Naive B cell (primary cell): ENCODE data around the gene YIF1A. TPM values are rescaled to one million over a fixed set of nuclear protein-coding genes. Genes with fewer than 3 reads are reported as not detected.

Experiments used
- ATAC-seq, 2 donors: fragments of 150-1000 bp; cut with Tn5 transposase; 2 replicates each; pipeline ENCODE4 v1.10.0; 2021; ENCODE audit warnings: low read depth in 2 of 2, mild to moderate bottlenecking in 2 of 2, moderate library complexity in 2 of 2
- DNase-seq: peaks from one replicate; pipeline ENCODE4 v3.0.0; 2022
- H3K27ac Mint-ChIP-seq, 6 donors: one replicate each; pipeline ENCODE4 v1.8.0; 2020 to 2022; ENCODE audit warnings: mild to moderate bottlenecking in 6 of 6, mixed read lengths in 6 of 6, moderate library complexity in 5 of 6, inconsistent platforms in 2 of 6
- H3K27me3 Mint-ChIP-seq, 3 donors: one replicate each; pipeline ENCODE4 v1.8.0; 2021 to 2022; ENCODE audit warnings: mixed read lengths in 3 of 3, mild to moderate bottlenecking in 1 of 3
- H3K36me3 Mint-ChIP-seq, 2 donors: one replicate each; pipeline ENCODE4 v1.8.0; 2020 to 2022; ENCODE audit warnings: mixed read lengths in 2 of 2, inconsistent platforms in 1 of 2, mild to moderate bottlenecking in 1 of 2
- H3K4me1 Mint-ChIP-seq, 3 donors: one replicate each; pipeline ENCODE4 v1.8.0; 2020 to 2022; ENCODE audit warnings: mixed read lengths in 3 of 3, inconsistent platforms in 1 of 3, mild to moderate bottlenecking in 1 of 3, moderate library complexity in 1 of 3
- H3K4me3 Mint-ChIP-seq, 8 donors: one replicate each; pipeline ENCODE4 v1.8.0; 2020 to 2022; ENCODE audit warnings: mild to moderate bottlenecking in 8 of 8, mixed read lengths in 8 of 8, moderate library complexity in 8 of 8, inconsistent platforms in 2 of 8
- H3K9me3 Mint-ChIP-seq, 7 donors: one replicate each; pipeline ENCODE4 v1.8.0; 2020 to 2022; ENCODE audit warnings: mixed read lengths in 7 of 7, mild to moderate bottlenecking in 5 of 7, inconsistent platforms in 2 of 7, moderate library complexity in 1 of 7
- polyA plus RNA-seq, 6 donors: library from polyadenylated mRNA; unstranded; fragments of 300-500 nt; fragmentation: Illumina TruSeq; gene quantifications; one replicate each; pipeline ENCODE4 v1.2.3, GENCODE V29; 2021; ENCODE audit warnings: low read depth in 6 of 6

The YIF1A gene
- polyA plus RNA-seq, 6 donors from 2014 or later = 57.1 to 82.1 (median 66.0) TPM

DNA sequence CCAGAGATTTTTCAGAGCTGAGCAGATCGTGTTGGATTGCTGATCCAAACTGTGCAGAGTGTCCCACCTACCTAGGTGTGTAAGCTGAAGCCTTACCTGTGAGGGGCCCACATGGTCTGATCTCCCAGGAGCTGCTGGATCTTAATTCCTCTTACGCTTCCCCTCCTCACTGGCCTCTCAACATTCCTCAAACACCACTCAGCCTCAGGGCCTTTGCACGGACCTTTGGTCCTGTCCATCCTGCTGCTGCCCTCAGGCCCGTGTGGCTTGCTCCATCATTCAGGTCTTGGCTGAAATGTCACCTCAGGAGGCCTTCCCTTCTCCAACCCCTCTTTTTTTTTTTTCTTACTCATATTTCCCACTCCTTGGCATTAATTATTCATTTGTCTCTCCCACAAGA is 41.6 kb downstream of the YIF1A start:
- Mint-ChIP-seq H3K4me3 (no peak overlapping the region), H3K27me3 (no peaks in the 10 kb centered on the region), H3K36me3 (peaks cover 0 to 19% of the 10 kb centered on the region in 2 donors), H3K9me3 (peaks cover 0 to 2% (median 0%) of the 10 kb centered on the region in 7 donors), H3K27ac (peak overlapping the region in 4 of 6 donors; percentile 12 to 81 (median 24)), H3K4me1 (peaks cover 12 to 34% (median 32%) of the 10 kb centered on the region in 3 donors)
- DNase-seq (no peak), ATAC-seq (no peak)

DNA sequence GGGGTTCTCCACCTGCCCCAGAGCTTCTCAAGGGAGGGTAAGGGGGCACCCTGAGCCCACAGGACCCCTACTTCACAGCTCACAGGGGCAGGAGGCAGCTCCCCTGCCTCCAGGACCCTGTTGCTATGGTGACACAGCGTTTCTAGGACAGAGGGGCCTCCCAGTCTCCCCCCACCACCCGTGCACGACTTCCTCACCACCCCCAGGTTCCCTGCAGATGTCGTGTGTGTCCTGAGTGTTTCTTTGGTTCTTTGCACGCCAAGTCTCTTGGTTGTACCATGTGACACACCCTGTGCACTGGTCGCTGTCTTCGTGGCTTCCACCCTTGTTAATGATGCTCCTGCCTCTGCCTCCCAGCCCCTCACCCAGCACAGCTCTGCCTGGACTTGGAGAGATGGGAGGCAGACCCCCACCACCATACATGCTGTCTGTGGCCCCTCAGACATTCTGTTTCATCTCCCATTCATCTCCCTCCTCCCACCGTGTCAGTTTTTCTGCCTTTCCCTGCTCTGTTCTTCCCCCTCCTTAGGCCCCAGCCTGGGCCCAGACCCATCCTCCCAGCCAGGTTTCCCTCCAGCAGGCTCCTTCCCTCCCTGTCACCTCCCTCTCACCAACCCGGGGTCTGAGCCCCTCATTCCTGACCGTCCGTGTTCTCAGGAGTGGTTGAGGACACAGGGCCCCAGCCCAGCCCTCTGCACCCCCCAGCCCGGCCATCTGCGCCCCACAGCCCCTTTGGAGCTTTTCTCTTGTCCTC is 45.0 kb downstream of the YIF1A start:
- no peaks in the 10 kb centered on the region for H3K9me3 Mint-ChIP-seq
- H3K4me1 Mint-ChIP-seq = peaks cover 12 to 38% (median 32%) of the 10 kb centered on the region in 3 donors
- H3K27ac Mint-ChIP-seq = peak overlapping the region in 3 of 6 donors; percentile 78 to 86 (median 85)
- DNase-seq (no peak), ATAC-seq (no peak)
- H3K4me3 Mint-ChIP-seq = no peak overlapping the region
- peaks cover 0 to 33% of the 10 kb centered on the region in 2 donors for H3K36me3 Mint-ChIP-seq
- H3K27me3 Mint-ChIP-seq = no peaks in the 10 kb centered on the region

DNA sequence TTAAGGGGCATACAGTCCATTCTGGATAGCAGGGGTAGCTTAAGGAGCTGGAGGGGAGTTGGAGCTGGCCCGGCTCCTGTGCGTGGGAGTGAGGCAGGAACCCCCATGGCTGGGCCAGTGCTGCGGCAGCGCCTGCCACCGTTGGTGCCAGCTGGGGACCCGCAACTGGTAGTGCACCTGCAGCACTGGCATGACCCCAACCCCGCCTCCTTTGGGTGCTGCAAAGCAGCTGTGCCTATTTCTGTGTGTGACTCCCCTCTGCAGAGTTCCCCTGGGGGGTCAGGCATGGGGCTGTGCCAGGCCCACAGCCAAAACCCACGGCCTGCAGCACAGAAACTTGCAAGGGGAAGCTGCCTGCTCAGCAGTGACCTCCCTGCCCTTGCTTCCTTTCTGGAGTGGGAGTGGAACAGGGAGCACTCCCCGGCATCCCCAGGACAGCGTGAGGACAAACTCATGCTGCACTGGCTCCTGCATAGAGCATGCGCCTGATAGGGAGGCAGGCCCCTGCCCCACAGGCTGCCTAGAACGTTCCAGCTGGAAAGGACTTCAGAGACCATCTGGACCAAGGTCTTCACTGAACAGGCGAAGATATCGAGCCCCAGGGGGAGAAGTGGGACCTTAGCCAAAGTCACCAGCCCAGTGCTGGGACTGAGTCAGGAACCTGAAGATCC is 46.7 kb downstream of the YIF1A start:
- DNase-seq (peak; percentile 14), ATAC-seq (peak; percentile 18 to 28)
- H3K4me3 Mint-ChIP-seq = peak overlapping the region in 1 of 8 donors; percentile 17
- H3K27ac Mint-ChIP-seq = peak overlapping the region in 4 of 6 donors; percentile 41 to 86 (median 61)
- no peaks in the 10 kb centered on the region for H3K27me3 Mint-ChIP-seq
- H3K9me3 Mint-ChIP-seq = no peaks in the 10 kb centered on the region
- peaks cover 0 to 33% of the 10 kb centered on the region in 2 donors for H3K36me3 Mint-ChIP-seq
- peaks cover 12 to 28% (median 21%) of the 10 kb centered on the region in 3 donors for H3K4me1 Mint-ChIP-seq

- Mint-ChIP-seq H3K4me3 (no peak overlapping the region), H3K27me3 (no peaks in the 10 kb centered on the region), H3K36me3 (peaks cover 0 to 36% of the 10 kb centered on the region in 2 donors), H3K4me1 (peaks cover 12 to 21% (median 19%) of the 10 kb centered on the region in 3 donors), H3K9me3 (no peaks in the 10 kb centered on the region), H3K27ac (peak overlapping the region in 2 of 6 donors; percentile 47 to 72)
- ATAC-seq (no peak), DNase-seq (no peak)
These were observed 48.2 kb downstream of the YIF1A start for GRCh38 chr11:66240781-66241136.

GRCh38 chr11:66239998-66240780 is 48.8 kb downstream of the YIF1A start:
- Mint-ChIP-seq H3K36me3 (peaks cover 6 to 42% of the 10 kb centered on the region in 2 donors), H3K27ac (peak overlapping the region in 2 of 6 donors; percentile 37 to 47), H3K9me3 (no peaks in the 10 kb centered on the region), H3K27me3 (no peaks in the 10 kb centered on the region), H3K4me3 (no peak overlapping the region), H3K4me1 (peaks cover 12 to 21% (median 19%) of the 10 kb centered on the region in 3 donors)
- ATAC-seq (no peak), DNase-seq (no peak)

GRCh38 chr11:66239511-66239910 is 49.4 kb downstream of the YIF1A start:
- peaks cover 12 to 21% (median 19%) of the 10 kb centered on the region in 3 donors for H3K4me1 Mint-ChIP-seq
- DNase-seq (no peak), ATAC-seq (no peak)
- H3K9me3 Mint-ChIP-seq = no peaks in the 10 kb centered on the region
- no peak overlapping the region for H3K4me3 Mint-ChIP-seq
- peaks cover 6 to 41% of the 10 kb centered on the region in 2 donors for H3K36me3 Mint-ChIP-seq
- H3K27ac Mint-ChIP-seq = no peak overlapping the region
- H3K27me3 Mint-ChIP-seq = no peaks in the 10 kb centered on the region

DNA sequence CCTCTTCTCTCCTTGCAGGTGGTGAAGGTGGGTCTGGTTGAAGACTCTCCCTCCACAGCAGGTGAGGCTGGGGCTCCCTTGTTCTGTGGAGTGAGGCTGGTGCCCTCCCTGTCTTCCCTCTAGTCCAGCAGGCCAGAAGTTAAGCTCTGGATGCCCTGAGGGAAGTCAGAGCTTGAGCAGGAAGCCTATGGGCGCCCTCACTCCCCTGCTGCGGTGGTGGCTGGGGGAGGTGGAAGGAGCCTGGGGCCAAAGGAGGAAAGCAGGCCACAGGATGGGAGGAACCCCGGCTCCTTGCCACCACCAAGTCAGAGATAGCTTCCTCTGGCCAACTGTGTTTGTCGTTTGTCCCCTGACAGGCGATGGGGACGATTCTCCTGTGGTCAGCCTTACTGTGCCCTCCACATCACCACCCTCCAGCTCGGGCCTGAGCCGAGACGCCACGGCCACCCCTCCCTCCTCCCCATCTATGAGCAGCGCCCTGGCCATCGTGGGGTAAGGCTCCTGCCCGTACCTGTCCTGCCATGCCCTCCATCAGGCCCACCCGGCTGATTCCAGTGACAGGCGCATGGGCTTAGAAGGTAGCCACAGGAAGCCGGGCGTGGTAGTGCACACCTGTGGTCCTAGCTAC is 50.0 kb downstream of the YIF1A start:
- Mint-ChIP-seq H3K27ac (peak overlapping the region in 1 of 6 donors; percentile 24), H3K4me3 (no peak overlapping the region), H3K27me3 (no peaks in the 10 kb centered on the region), H3K36me3 (peaks cover 6 to 45% of the 10 kb centered on the region in 2 donors), H3K9me3 (no peaks in the 10 kb centered on the region), H3K4me1 (peaks cover 12 to 17% (median 16%) of the 10 kb centered on the region in 3 donors)
- ATAC-seq (no peak), DNase-seq (no peak)

DNA sequence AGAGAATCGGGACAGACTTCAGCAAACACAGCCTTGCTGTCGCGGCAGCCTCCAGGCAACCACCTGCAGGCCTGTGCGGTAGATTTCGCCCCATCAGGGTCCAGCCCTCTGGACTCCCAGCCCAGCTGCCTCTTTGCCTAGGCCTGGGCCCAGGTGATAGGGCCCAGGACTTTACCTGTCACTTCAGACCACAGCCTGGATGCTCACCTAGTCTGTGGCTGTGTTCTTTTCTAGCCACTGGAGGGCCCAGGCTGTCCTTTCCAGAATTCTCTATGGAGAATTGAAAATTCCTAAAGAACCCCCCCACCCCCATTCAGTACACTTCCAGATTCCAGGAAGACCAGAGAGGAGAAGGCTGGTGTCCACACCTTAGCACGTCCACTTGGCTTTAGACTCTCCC is 51.1 kb downstream of the YIF1A start:
- DNase-seq = no peak
- Mint-ChIP-seq H3K36me3 (peaks cover 10 to 48% of the 10 kb centered on the region in 2 donors), H3K27me3 (no peaks in the 10 kb centered on the region), H3K9me3 (no peaks in the 10 kb centered on the region), H3K27ac (peak overlapping the region in 1 of 6 donors; percentile 63), H3K4me1 (peaks cover 10 to 13% (median 12%) of the 10 kb centered on the region in 3 donors), H3K4me3 (no peak overlapping the region)
- no peak for ATAC-seq

- H3K36me3 Mint-ChIP-seq = peaks cover 10 to 45% of the 10 kb centered on the region in 2 donors
- H3K27ac Mint-ChIP-seq = peak overlapping the region in 3 of 6 donors; percentile 30 to 88 (median 86)
- H3K4me1 Mint-ChIP-seq = peaks cover 0 to 4% (median 2%) of the 10 kb centered on the region in 3 donors
- H3K4me3 Mint-ChIP-seq = no peak overlapping the region
- ATAC-seq = no peak
- no peaks in the 10 kb centered on the region for H3K27me3 Mint-ChIP-seq
- no peaks in the 10 kb centered on the region for H3K9me3 Mint-ChIP-seq
- no peak for DNase-seq
These were observed 53.8 kb downstream of the YIF1A start for GRCh38 chr11:66235141-66235540.

Other genes with a start within 250 kb of the YIF1A start
- not detected for gene GAL3ST3, start 240.0 kb downstream of the YIF1A start, polyA plus RNA-seq
- 100 to 1,000 TPM in 1 of 6 donors, 10 to 100 TPM in 5; 68.8 to 106 (median 85.2) TPM for gene SF3B2, start 236.8 kb downstream of the YIF1A start, polyA plus RNA-seq
- gene PACS1, start 218.9 kb downstream of the YIF1A start, polyA plus RNA-seq = 100 to 1,000 TPM in 1 of 6 donors, 10 to 100 TPM in 5; 44.3 to 133 (median 57.3) TPM
- 1 to 10 TPM in 5 of 6 donors, under 1 TPM in 1; 0.17 to 9.3 (median 5.6) TPM for gene KLC2, start 31.4 kb downstream of the YIF1A start, polyA plus RNA-seq
- gene RAB1B, start 20.5 kb downstream of the YIF1A start, polyA plus RNA-seq = 10 to 100 TPM; 10.3 to 13.3 (median 12.2) TPM
- gene CNIH2, start 11.0 kb downstream of the YIF1A start, polyA plus RNA-seq = not detected
- not detected for gene TMEM151A, start 2.8 kb upstream of the YIF1A start, polyA plus RNA-seq
- under 1 TPM in 5 of 6 donors, not detected in 1; 0.09 to 0.39 (median 0.24) TPM for gene CD248, start 27.9 kb upstream of the YIF1A start, polyA plus RNA-seq
- 1 to 10 TPM in 1 of 6 donors, under 1 TPM in 2, not detected in 3; 0.11 to 3.1 (median 0.51) TPM for gene RIN1, start 47.3 kb upstream of the YIF1A start, polyA plus RNA-seq
- 10 to 100 TPM; 56.2 to 81.6 (median 73.0) TPM for gene BRMS1, start 56.0 kb upstream of the YIF1A start, polyA plus RNA-seq
- gene B4GAT1, start 58.5 kb upstream of the YIF1A start, polyA plus RNA-seq = 1 to 10 TPM; 2.9 to 7.7 (median 5.2) TPM
- gene SLC29A2, start 82.6 kb upstream of the YIF1A start, polyA plus RNA-seq = 1 to 10 TPM; 1.1 to 3.7 (median 2.4) TPM
- gene NPAS4, start 131.9 kb upstream of the YIF1A start, polyA plus RNA-seq = not detected
- gene MRPL11, start 149.7 kb upstream of the YIF1A start, polyA plus RNA-seq = 10 to 100 TPM; 69.1 to 95.1 (median 75.1) TPM
- 1 to 10 TPM; 4.7 to 9.4 (median 5.4) TPM for gene PELI3, start 177.8 kb upstream of the YIF1A start, polyA plus RNA-seq
- 10 to 100 TPM; 22.8 to 36.1 (median 23.8) TPM for gene DPP3, start 191.3 kb upstream of the YIF1A start, polyA plus RNA-seq
- 10 to 100 TPM in 2 of 6 donors, 1 to 10 TPM in 4; 3.2 to 13.8 (median 9.9) TPM for gene BBS1, start 221.5 kb upstream of the YIF1A start, polyA plus RNA-seq